Neural cell (in vitro differentiated cells): ENCODE results near the gene CPNE5.

Source experiments
- POLR2AphosphoS5 ChIP-seq: IDR thresholded peaks from 2 replicates; pipeline ENCODE4 v1.6.1; 2012
- TF ChIP-seq, protein P1 (sequence below): fragments of 450-650 bp; IDR thresholded peaks from 2 replicates; pipeline ENCODE4 v1.5.1; 2014; ENCODE audit warnings: antibody characterized with exemption, mild to moderate bottlenecking, moderate library complexity; ENCODE audit not compliant: poor library complexity, severe bottlenecking

DNA sequence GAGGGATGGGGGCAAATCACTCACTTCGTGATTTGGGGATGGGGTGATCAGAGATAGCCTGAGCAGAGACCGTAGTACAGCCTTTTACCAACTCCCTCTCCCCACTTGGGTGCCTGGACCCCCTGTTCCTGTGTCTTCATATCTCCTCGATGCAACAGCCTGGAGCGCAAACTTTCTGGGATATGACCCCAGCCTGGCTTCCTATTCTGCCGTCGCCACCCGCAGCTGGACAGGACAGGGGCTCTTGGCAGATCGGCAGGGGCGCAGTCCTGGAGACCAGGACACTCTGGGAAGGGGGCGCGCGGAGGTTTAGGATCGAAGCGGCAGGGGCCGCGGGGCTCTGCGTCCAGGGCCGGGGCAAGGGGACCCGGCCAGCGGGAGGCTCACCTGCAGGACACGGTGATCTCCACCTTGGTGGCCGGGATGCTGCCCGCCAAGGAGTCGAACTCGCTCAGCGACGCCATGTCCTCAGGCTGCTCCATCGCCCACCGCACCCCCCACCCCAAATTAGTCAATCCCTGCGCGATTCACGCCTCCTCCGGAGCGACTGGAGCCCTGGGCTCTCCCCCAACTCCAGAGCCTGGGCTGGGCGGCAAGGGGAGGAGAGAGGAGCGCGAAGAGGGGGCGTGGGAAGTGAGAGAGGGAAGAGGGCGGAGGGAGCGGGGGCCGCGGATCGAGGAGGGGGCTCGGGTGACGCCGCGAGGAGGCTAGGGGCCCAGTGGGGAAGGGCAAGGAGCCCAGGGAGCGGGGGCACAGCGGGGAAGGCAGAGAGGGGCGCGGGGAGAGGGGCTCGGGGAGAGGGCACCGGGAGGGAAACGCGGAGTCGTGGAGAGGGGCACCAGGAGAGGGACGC is at the start of gene CPNE5:
- TF ChIP-seq, protein P1, sequence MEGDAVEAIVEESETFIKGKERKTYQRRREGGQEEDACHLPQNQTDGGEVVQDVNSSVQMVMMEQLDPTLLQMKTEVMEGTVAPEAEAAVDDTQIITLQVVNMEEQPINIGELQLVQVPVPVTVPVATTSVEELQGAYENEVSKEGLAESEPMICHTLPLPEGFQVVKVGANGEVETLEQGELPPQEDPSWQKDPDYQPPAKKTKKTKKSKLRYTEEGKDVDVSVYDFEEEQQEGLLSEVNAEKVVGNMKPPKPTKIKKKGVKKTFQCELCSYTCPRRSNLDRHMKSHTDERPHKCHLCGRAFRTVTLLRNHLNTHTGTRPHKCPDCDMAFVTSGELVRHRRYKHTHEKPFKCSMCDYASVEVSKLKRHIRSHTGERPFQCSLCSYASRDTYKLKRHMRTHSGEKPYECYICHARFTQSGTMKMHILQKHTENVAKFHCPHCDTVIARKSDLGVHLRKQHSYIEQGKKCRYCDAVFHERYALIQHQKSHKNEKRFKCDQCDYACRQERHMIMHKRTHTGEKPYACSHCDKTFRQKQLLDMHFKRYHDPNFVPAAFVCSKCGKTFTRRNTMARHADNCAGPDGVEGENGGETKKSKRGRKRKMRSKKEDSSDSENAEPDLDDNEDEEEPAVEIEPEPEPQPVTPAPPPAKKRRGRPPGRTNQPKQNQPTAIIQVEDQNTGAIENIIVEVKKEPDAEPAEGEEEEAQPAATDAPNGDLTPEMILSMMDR = no peak
- TF ChIP-seq POLR2AphosphoS5 = no peak
